ENCODE results near the gene VGF.
"Not testable (repeated sequence)": the region's sequence is repeated elsewhere in the genome, so short reads cannot be mapped to it uniquely, and the experiment has no call there.

Gene VGF

GRCh38 chr7:101165075-101165957, at the start of gene VGF:
Gene VGF, minus strand, starts transcription at chr7:101165569. Its CDS starts 726 bp downstream, at chr7:101164843.
- H3K27me3 Mint-ChIP-seq, result peaks cover 91% of the 10 kb centered on the region
- ATAC-seq (peak; percentile 83), DNase-seq (peak; percentile 90 to 92)
- no peaks in the 10 kb centered on the region for H3K9me3 Mint-ChIP-seq
- H3K4me3 Mint-ChIP-seq, result peak within 1 kb of the TSS; percentile 92 to 96
- peaks cover 70% of the 10 kb centered on the region for H3K4me1 Mint-ChIP-seq
- H3K27ac Mint-ChIP-seq, result peak within 1 kb of the TSS; percentile 43 to 68

GRCh38 chr7:101212014-101212413, 46.6 kb upstream of the VGF start:
- Mint-ChIP-seq H3K9me3 (no peaks in the 10 kb centered on the region), H3K27ac (no peak overlapping the region), H3K4me3 (no peak overlapping the region), H3K27me3 (no peaks in the 10 kb centered on the region), H3K4me1 (peaks cover 16% of the 10 kb centered on the region)
- ATAC-seq (no peak), DNase-seq (no peak)

- DNase-seq (no peak), ATAC-seq (peak; percentile 27)
- Mint-ChIP-seq H3K27me3 (no peaks in the 10 kb centered on the region), H3K4me1 (peaks cover 10% of the 10 kb centered on the region), H3K27ac (no peak overlapping the region), H3K4me3 (no peak overlapping the region), H3K9me3 (no peaks in the 10 kb centered on the region)
Measured at GRCh38 chr7:101211501-101211900, 46.1 kb upstream of the VGF start.

GRCh38 chr7:101210143-101210542, 44.8 kb upstream of the VGF start:
- DNase-seq, result no peak
- H3K4me3 Mint-ChIP-seq, result no peak overlapping the region
- H3K27ac Mint-ChIP-seq, result no peak overlapping the region
- no peak for ATAC-seq
- H3K27me3 Mint-ChIP-seq, result no peaks in the 10 kb centered on the region
- H3K4me1 Mint-ChIP-seq, result peaks cover 11% of the 10 kb centered on the region
- H3K9me3 Mint-ChIP-seq, result no peaks in the 10 kb centered on the region

GRCh38 chr7:101208794-101209193, 43.4 kb upstream of the VGF start:
- Mint-ChIP-seq H3K27ac (peak overlapping the region in 1 of 2 donors; percentile 21), H3K27me3 (peaks cover 6% of the 10 kb centered on the region), H3K4me1 (peaks cover 14% of the 10 kb centered on the region), H3K4me3 (no peak overlapping the region), H3K9me3 (no peaks in the 10 kb centered on the region)
- ATAC-seq (no peak), DNase-seq (no peak)

- Mint-ChIP-seq H3K4me3 (no peak overlapping the region), H3K27me3 (peaks cover 20% of the 10 kb centered on the region), H3K4me1 (peaks cover 17% of the 10 kb centered on the region), H3K9me3 (no peaks in the 10 kb centered on the region), H3K27ac (no peak overlapping the region)
- ATAC-seq, result no peak
- no peak for DNase-seq
Measured at GRCh38 chr7:101207459-101207858, 42.1 kb upstream of the VGF start.

GRCh38 chr7:101206665-101207042, 41.3 kb upstream of the VGF start:
- ATAC-seq (no peak), DNase-seq (no peak)
- H3K4me3 Mint-ChIP-seq, result no peak overlapping the region
- peaks cover 28% of the 10 kb centered on the region for H3K27me3 Mint-ChIP-seq
- peaks cover 20% of the 10 kb centered on the region for H3K4me1 Mint-ChIP-seq
- no peaks in the 10 kb centered on the region for H3K9me3 Mint-ChIP-seq
- H3K27ac Mint-ChIP-seq, result no peak overlapping the region

GRCh38 chr7:101205901-101206664, 40.7 kb upstream of the VGF start:
- Mint-ChIP-seq H3K27me3 (peaks cover 33% of the 10 kb centered on the region), H3K27ac (no peak overlapping the region), H3K4me1 (peaks cover 26% of the 10 kb centered on the region), H3K4me3 (no peak overlapping the region), H3K9me3 (no peaks in the 10 kb centered on the region)
- no peak for ATAC-seq
- DNase-seq, result no peak

- Mint-ChIP-seq H3K27ac (peak overlapping the region; percentile 34 to 54), H3K27me3 (peaks cover 47% of the 10 kb centered on the region), H3K4me3 (peak overlapping the region in 1 of 2 donors; percentile 56), H3K4me1 (peaks cover 32% of the 10 kb centered on the region)
- H3K9me3 Mint-ChIP-seq, DNase-seq, ATAC-seq: not testable (repeated sequence)
Measured at GRCh38 chr7:101203740-101204738, 38.7 kb upstream of the VGF start.

GRCh38 chr7:101202603-101202918, 37.2 kb upstream of the VGF start:
- no peak for DNase-seq
- H3K4me3 Mint-ChIP-seq, result peak overlapping the region in 1 of 2 donors; percentile 57
- H3K9me3 Mint-ChIP-seq, result no peaks in the 10 kb centered on the region
- no peak for ATAC-seq
- H3K4me1 Mint-ChIP-seq, result peaks cover 32% of the 10 kb centered on the region
- H3K27me3 Mint-ChIP-seq, result peaks cover 55% of the 10 kb centered on the region
- no peak overlapping the region for H3K27ac Mint-ChIP-seq

GRCh38 chr7:101201695-101202602, 36.6 kb upstream of the VGF start:
- ATAC-seq, result no peak
- H3K4me3 Mint-ChIP-seq, result peak overlapping the region; percentile 29 to 66
- no peaks in the 10 kb centered on the region for H3K9me3 Mint-ChIP-seq
- peaks cover 55% of the 10 kb centered on the region for H3K27me3 Mint-ChIP-seq
- peaks cover 32% of the 10 kb centered on the region for H3K4me1 Mint-ChIP-seq
- DNase-seq, result no peak
- H3K27ac Mint-ChIP-seq, result peak overlapping the region in 1 of 2 donors; percentile 72

GRCh38 chr7:101200862-101201599, 35.7 kb upstream of the VGF start, which contains the start of gene MOGAT3:
Gene MOGAT3, minus strand, starts transcription at chr7:101201036. Its CDS starts 182 bp downstream, at chr7:101200854.
- H3K4me3 Mint-ChIP-seq, result peak within 1 kb of the TSS; percentile 29 to 69
- peaks cover 59% of the 10 kb centered on the region for H3K27me3 Mint-ChIP-seq
- no peaks in the 10 kb centered on the region for H3K9me3 Mint-ChIP-seq
- peaks cover 28% of the 10 kb centered on the region for H3K4me1 Mint-ChIP-seq
- no peak for DNase-seq
- ATAC-seq, result no peak
- peak within 1 kb of the TSS in 1 of 2 donors; percentile 24 for H3K27ac Mint-ChIP-seq

GRCh38 chr7:101200504-101200861, 35.1 kb upstream of the VGF start:
- H3K27ac Mint-ChIP-seq, result no peak overlapping the region

GRCh38 chr7:101199522-101199921, 34.2 kb upstream of the VGF start:
- H3K4me3 Mint-ChIP-seq, ATAC-seq, H3K9me3 Mint-ChIP-seq, H3K27ac Mint-ChIP-seq, DNase-seq: not testable (repeated sequence)
- Mint-ChIP-seq H3K4me1 (peaks cover 20% of the 10 kb centered on the region), H3K27me3 (peaks cover 69% of the 10 kb centered on the region)

More at GRCh38 chr7:101200504-101200861, 35.1 kb upstream of the VGF start:
- no peak overlapping the region for H3K4me3 Mint-ChIP-seq
- H3K27me3 Mint-ChIP-seq, result peaks cover 63% of the 10 kb centered on the region
- DNase-seq (no peak), ATAC-seq (no peak)
- H3K4me1 Mint-ChIP-seq, result peaks cover 22% of the 10 kb centered on the region
- H3K9me3 Mint-ChIP-seq, result no peaks in the 10 kb centered on the region

Measured in stimulated activated naive CD8-positive, alpha-beta T cell treated with anti-CD3 and anti-CD28 coated beads, Interleukin-15, amount 100 ng/mL, for 72 hours (primary cell).